Smooth muscle cell of the brain vasculature (primary cell): ENCODE data around the gene SYNJ2.
A peak's percentile ranks its signal among the peaks of the same experiment; 100 is the strongest.

ENCODE experiments used
- DNase-seq: peaks from one replicate; pipeline ENCODE4 v3.0.0-alpha.2; 2012; ENCODE audit warnings: low read depth, low spot score

Gene SYNJ2

GRCh38 chr6:158027590-158028285 is 46.1 kb downstream of the SYNJ2 start:
- no peak for DNase-seq

GRCh38 chr6:158028421-158028820 is 46.8 kb downstream of the SYNJ2 start:
- no peak for DNase-seq

GRCh38 chr6:158028876-158029275 is 47.2 kb downstream of the SYNJ2 start:
- no peak for DNase-seq

GRCh38 chr6:158029668-158030230 is 48.1 kb downstream of the SYNJ2 start:
- no peak for DNase-seq

GRCh38 chr6:158030380-158031300 is 49.0 kb downstream of the SYNJ2 start:
- no peak for DNase-seq

- peak; percentile 78 for DNase-seq
Observed at GRCh38 chr6:158031381-158032353, 50.0 kb downstream of the SYNJ2 start.

- DNase-seq: no peak
Observed at GRCh38 chr6:158032354-158032733, 50.7 kb downstream of the SYNJ2 start.

GRCh38 chr6:158033077-158033750 is 51.6 kb downstream of the SYNJ2 start:
- no peak for DNase-seq

GRCh38 chr6:158033751-158034702 is 52.4 kb downstream of the SYNJ2 start:
- no peak for DNase-seq

- no peak for DNase-seq
Observed at GRCh38 chr6:158036261-158036660, 54.6 kb downstream of the SYNJ2 start.

GRCh38 chr6:158037021-158037420 is 55.4 kb downstream of the SYNJ2 start:
- DNase-seq: no peak

- DNase-seq: no peak
Observed at GRCh38 chr6:158037771-158038170, 56.1 kb downstream of the SYNJ2 start.

GRCh38 chr6:158038291-158039177 is 56.9 kb downstream of the SYNJ2 start:
- DNase-seq: no peak

GRCh38 chr6:158039178-158039557 is 57.5 kb downstream of the SYNJ2 start:
- DNase-seq: no peak

- no peak for DNase-seq
Observed at GRCh38 chr6:158039571-158040050, 57.9 kb downstream of the SYNJ2 start.

- DNase-seq: no peak
Observed at GRCh38 chr6:158040051-158040803, 58.6 kb downstream of the SYNJ2 start.

GRCh38 chr6:158040804-158041347 is 59.2 kb downstream of the SYNJ2 start:
- no peak for DNase-seq
